KG1 (cell line): ENCODE results near the gene MYL1.

Experiments used
- DNase-seq: peaks from one replicate; lab custom pipeline; 2025; lab: John Stamatoyannopoulos, UW

Gene MYL1

DNA sequence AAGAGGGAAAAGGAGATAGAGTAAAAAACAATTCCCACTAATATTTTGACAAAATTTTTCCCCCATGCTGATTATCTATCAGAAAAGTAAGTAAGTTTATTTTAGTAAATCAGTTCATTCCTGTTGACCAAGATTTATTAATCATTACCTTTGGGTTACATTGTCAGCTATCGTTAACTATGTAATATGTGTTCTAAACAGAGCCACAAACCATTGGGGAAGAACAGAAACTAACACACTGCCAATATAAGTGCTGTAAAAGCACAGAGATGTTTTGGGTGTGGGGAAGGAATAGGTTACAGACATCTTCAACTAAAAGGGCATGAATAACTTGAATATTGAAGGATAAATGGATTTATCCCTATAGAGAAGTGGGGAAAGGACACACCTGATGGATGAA is 47.3 kb downstream of the MYL1 start:
- no peak for DNase-seq

DNA sequence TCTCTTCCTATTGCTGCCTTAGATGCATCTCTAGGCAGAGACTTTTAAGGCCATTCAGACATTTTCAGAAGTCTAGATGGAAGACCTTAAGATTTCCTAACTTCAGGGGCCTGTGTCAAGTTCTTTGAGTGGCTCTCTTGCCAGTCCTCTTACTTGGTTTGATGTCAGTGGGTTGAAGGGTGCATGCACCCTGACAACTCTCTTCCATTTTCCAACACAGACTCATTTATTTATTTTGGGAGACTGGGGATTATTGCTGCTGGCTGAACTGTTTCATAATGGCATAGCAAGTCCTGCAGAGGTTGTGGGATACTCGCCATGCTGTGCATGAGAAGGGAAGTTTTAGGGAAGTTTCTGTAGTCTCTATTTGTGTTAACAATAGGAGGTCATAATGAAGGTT is 50.7 kb downstream of the MYL1 start:
- DNase-seq = no peak

DNA sequence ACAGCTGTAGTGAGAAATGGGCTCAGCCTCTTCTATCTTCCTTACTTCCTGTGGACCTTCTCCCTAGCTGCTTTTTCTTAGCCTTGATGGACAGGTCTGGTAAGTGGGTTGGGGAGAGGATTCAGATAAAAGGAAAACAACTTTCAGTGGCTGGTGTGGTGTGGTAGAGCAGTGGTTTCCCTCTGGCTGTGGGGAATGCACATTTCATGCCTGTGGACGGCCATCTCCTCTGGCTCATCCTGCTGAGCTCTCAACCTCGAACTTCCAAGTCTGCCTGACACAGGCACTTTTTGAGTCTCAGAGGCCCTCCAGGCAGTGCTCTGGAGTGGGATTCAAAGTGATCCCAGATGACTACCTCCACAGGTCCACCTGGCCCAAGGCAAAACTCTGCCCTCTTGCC is 51.1 kb downstream of the MYL1 start:
- no peak for DNase-seq

DNA sequence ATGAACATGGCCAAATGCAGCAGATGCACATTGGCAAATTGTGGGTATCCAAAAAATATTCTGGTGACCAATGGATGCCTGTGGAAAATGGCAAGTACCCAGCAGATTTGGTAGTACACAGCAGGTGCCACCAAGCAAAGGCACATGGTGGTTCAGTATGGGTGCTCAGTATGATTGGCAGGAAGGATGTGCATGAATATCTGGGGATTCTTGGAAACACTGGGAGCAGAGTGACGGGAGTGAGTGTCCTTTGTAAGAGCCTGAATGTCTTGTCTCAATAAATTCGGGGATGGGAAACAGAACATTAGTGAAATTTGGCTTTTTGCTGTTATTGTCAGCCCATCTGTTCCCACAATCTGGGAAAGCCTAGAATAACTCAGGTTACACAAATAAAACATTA is 52.9 kb downstream of the MYL1 start:
- DNase-seq = no peak

DNA sequence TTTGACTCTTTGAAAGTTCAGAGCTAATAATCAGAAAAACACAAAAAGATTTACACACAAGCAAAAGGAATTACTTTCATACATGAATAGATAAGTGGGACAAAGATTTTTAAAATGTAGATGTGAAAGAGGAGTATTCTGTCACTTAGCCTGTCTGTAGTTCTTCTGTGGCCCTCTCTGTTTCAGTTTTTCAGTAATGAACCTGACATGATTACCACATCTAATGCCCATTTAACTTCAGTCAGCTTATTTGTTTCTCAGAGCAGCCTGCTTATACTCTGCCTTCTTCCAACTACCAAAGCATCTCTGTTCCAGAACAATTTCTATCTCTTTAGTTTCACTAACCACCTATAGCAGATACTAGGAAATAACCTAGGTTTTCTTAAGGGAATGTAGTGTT is 55.3 kb downstream of the MYL1 start:
- no peak for DNase-seq

DNA sequence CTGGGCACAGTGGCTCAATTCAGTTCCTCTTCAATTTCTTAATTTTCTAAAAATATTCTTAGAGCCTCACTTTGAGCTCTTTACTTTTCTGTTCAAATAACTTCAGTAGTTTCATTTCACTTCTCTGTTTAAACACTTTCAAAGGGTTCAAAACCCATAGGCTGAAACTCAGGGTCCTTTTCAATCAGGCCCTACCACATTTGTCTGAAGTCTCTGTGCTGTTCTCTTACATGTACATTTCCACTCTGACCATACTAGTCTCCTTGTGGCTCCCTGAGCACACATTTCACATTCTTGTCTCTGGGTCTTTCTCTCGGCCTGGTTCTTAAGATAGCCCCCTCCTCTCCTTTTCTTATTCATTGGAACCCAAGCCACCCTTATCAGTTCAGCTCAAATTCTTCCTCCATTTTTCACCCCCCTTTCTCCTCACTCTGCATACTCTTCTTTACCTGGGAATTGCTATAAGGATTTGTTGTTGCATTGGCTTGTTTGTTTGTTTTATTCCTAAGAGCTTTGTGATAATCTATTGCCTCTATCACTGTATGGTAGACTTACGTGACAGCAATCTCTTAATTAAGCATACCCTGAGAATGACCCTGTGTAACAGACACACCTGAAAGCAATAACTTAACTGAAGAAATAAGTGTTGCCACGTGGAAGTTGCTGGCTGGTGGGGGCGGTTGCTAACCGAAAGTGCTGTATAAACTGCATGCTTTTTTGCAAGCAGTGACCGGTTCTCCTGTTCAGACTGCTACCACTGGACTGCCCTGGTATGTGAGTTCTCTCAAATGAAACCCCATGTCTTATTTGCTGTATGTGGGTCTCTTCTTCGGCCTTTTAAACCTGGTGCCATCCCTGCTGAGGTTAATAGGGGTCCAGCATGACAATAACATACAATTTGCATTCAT is 62.0 kb downstream of the MYL1 start:
- DNase-seq = no peak

DNA sequence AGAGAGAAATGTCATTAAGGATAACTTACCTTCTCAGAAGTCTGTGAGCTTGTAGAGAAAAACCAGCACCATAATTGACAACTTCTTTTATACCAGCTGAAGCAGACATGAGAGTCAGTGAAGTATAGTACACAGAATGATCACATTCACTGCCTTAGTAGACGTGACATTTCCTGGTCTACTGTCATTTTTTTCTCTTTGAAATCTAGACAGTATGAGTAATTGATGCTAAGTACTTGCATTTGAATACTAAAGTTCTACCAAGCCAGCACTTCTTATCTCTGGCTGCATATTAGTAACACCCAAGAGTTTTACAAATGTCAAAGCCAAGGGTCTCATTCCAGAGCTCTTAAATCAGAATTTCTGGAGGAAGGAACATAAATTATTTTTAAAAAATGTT is 64.4 kb downstream of the MYL1 start:
- no peak for DNase-seq
